Ovary (tissue), 3 donors: ENCODE data around the gene ARHGEF10L.

ENCODE experiments used
- POLR2A ChIP-seq: fragments of 450-650 bp; IDR thresholded peaks from one replicate; pipeline ENCODE4 v1.6.1; 2017; ENCODE audit warnings: antibody characterized with exemption, mild to moderate bottlenecking, moderate library complexity
- TF ChIP-seq, protein P1 (sequence below), 3 donors: fragments of 450-650 bp in 2 of 3; fragments of 200-600 bp in 1 of 3; IDR thresholded peaks; one replicate each; pipeline versions ENCODE4 v1.5.1 to v1.8.0; 2016 to 2022; ENCODE audit warnings: antibody characterized with exemption in 3 of 3, mild to moderate bottlenecking in 1 of 3
- donor health status: DM: no; HTN: no; CAD: no.

DNA sequence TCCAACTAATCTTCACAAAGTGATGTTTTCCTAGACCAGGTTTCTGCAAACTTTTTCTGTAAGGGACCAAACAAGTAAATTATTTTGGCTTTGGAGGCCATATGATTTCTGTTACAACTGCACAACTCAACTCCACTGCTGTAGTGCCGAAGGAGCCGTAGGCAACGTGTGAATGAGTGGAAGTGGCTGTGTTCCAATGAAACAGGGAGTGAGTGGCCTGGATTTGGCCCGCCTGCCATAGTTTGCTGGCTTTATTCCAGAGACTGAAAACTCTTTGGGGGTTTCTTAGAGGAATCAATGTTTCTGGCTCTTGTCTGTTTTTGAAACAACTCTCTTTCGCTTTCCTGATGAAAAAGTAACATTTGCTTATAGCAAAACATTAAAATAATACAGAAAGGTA, 203.1 kb downstream of the ARHGEF10L start:
- TF ChIP-seq, protein P1, sequence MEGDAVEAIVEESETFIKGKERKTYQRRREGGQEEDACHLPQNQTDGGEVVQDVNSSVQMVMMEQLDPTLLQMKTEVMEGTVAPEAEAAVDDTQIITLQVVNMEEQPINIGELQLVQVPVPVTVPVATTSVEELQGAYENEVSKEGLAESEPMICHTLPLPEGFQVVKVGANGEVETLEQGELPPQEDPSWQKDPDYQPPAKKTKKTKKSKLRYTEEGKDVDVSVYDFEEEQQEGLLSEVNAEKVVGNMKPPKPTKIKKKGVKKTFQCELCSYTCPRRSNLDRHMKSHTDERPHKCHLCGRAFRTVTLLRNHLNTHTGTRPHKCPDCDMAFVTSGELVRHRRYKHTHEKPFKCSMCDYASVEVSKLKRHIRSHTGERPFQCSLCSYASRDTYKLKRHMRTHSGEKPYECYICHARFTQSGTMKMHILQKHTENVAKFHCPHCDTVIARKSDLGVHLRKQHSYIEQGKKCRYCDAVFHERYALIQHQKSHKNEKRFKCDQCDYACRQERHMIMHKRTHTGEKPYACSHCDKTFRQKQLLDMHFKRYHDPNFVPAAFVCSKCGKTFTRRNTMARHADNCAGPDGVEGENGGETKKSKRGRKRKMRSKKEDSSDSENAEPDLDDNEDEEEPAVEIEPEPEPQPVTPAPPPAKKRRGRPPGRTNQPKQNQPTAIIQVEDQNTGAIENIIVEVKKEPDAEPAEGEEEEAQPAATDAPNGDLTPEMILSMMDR (IDR thresholded peaks at IDR 0.05): no peak
- TF ChIP-seq POLR2A: no peak
